Activated T-helper 1 cell treated with anti-CD3 and anti-CD28 coated beads, Interleukin-12 subunit alpha, Interleukin-12 subunit beta, Interleukin-2, Interleukin-4 antibody, amounts not matched to agents 30 ng/mL and 10 ng/mL and 1 ng/mL, durations not matched to agents 14 hours and 24 hours and 36 hours (primary cell): ENCODE results near the gene FSD2. TPM values are rescaled to one million over a fixed set of nuclear protein-coding genes. Genes with fewer than 3 reads are reported as not detected.

Experiments
- total RNA-seq: library from RNA; stranded (reverse); gene quantifications from 2 replicates; pipeline ENCODE4 v1.2.3, GENCODE V29; 2022

Gene FSD2
- total RNA-seq, 1 donor from 2014 or later: not detected

Other genes starting within 250 kb of the FSD2 start
- not detected in 2 replicates for gene CPEB1, start 158.7 kb downstream of the FSD2 start, total RNA-seq
- gene AP3B2, start 96.2 kb downstream of the FSD2 start, total RNA-seq: 0.21 TPM in 1 of 2 replicates, not detected in the other
- 7.1 and 7.5 TPM in 2 replicates for gene WHAMM, start 3.6 kb upstream of the FSD2 start, total RNA-seq
- gene HOMER2, start 146.7 kb upstream of the FSD2 start, total RNA-seq: 19.3 and 21.3 TPM in 2 replicates
- 26.1 and 27.3 TPM in 2 replicates for gene RAMAC, start 180.1 kb upstream of the FSD2 start, total RNA-seq
- 24.2 and 29.0 TPM in 2 replicates for gene C15orf40, start 205.6 kb upstream of the FSD2 start, total RNA-seq